PC-3 (cell line): ENCODE results near the gene ANAPC16. TPM values are rescaled to one million over a fixed set of nuclear protein-coding genes. Genes with fewer than 3 reads are reported as not detected.

ENCODE experiments used
- ATAC-seq: fragments of 200-7000 bp; cut with Tn5 transposase; 2 replicates; pipeline ENCODE4 v1.9.1; 2020; ENCODE audit warnings: mild to moderate bottlenecking, moderate library complexity
- BruUV-seq: library from RNA; stranded (reverse); fragments of 400-500 nt; replicated peaks from 2 replicates; lab custom pipeline; 2021; lab: Mats Ljungman, UMichigan
- CTCF ChIA-PET: fragments of 300-600 bp; sonication (Branson Sonifier 250); formaldehyde crosslinking; loops from one replicate; lab custom pipeline; 2022; ENCODE audit warnings: antibody characterized with exemption; lab: Charles Lee
- POLR2A ChIA-PET: fragments of 300-600 bp; sonication (Branson Sonifier 250); formaldehyde crosslinking; loops from one replicate; lab custom pipeline; 2022; ENCODE audit warnings: antibody characterized with exemption; ENCODE audit not compliant: unreplicated experiment; lab: Charles Lee
- DNase-seq: peaks from one replicate; pipeline ENCODE4 v3.0.0-alpha.2; 2015
- H2AFZ ChIP-seq: fragments of 300-600 bp; sonication (generic); 2 replicates; pipeline ENCODE4 v1.6.0; 2016; ENCODE audit warnings: antibody characterized with exemption, low read length
- H3F3A ChIP-seq: fragments of 300-600 bp; sonication (generic); one replicate; pipeline ENCODE4 v1.6.0; 2017; ENCODE audit warnings: antibody characterized with exemption, low read length, control low read depth, mild to moderate bottlenecking; ENCODE audit not compliant: unreplicated experiment
- H3K27ac ChIP-seq: fragments of 300-600 bp; sonication (generic); 2 replicates; pipeline ENCODE4 v1.5.1; 2016; ENCODE audit warnings: mild to moderate bottlenecking, low read length
- H3K27me3 ChIP-seq: fragments of 300-600 bp; sonication (generic); 2 replicates; pipeline ENCODE4 v1.6.1; 2016; ENCODE audit warnings: low read length, mixed read lengths
- H3K36me3 ChIP-seq: fragments of 300-600 bp; sonication (generic); 2 replicates; pipeline ENCODE4 v1.6.1; 2016; ENCODE audit warnings: low read depth, mixed run types, low read length, mixed read lengths
- H3K4me1 ChIP-seq: fragments of 300-600 bp; sonication (generic); 2 replicates; pipeline ENCODE4 v1.5.1; 2016; ENCODE audit warnings: low read length; ENCODE audit not compliant: insufficient read depth
- H3K4me2 ChIP-seq: fragments of 300-600 bp; sonication (generic); 2 replicates; pipeline ENCODE4 v1.6.0; 2016; ENCODE audit warnings: low read length
- H3K4me3 ChIP-seq: fragments of 300-600 bp; sonication (generic); 2 replicates; pipeline ENCODE4 v1.5.1; 2016; ENCODE audit warnings: mild to moderate bottlenecking, low read length, mixed read lengths
- H3K79me2 ChIP-seq: fragments of 300-600 bp; sonication (generic); 2 replicates; pipeline ENCODE4 v1.6.1; 2017; ENCODE audit warnings: low read length, mixed read lengths
- H3K9ac ChIP-seq: fragments of 300-600 bp; sonication (generic); 2 replicates; pipeline ENCODE4 v1.6.0; 2016; ENCODE audit warnings: mild to moderate bottlenecking, low read length
- H3K9me2 ChIP-seq: fragments of 300-600 bp; sonication (generic); replicated peaks from 2 replicates; pipeline ENCODE4 v1.6.1; 2016; ENCODE audit warnings: mixed run types, low read length, mixed read lengths
- H3K9me3 ChIP-seq: fragments of 300-600 bp; sonication (generic); 2 replicates; pipeline ENCODE4 v1.6.1; 2016; ENCODE audit warnings: low read length, mixed read lengths
- H4K20me1 ChIP-seq: fragments of 300-600 bp; sonication (generic); 2 replicates; pipeline ENCODE4 v1.6.1; 2016; ENCODE audit warnings: low read length, mixed read lengths
- CTCF ChIP-seq: fragments of 300-600 bp; sonication (generic); conservative IDR thresholded peaks from 2 replicates; pipeline ENCODE4 v1.5.1; 2017; ENCODE audit warnings: antibody characterized with exemption, low read depth, mild to moderate bottlenecking, low read length
- EZH2 ChIP-seq: fragments of 300-600 bp; sonication (generic); IDR thresholded peaks from one replicate; pipeline ENCODE4 v1.6.1; 2017; ENCODE audit warnings: antibody characterized with exemption, mild to moderate bottlenecking, low read length; ENCODE audit not compliant: unreplicated experiment
- EZH2phosphoT487 ChIP-seq: fragments of 300-600 bp; sonication (generic); IDR thresholded peaks from 2 replicates; pipeline ENCODE4 v1.6.1; 2018; ENCODE audit warnings: mild to moderate bottlenecking, antibody characterized with exemption, low read length, borderline replicate concordance
- intact Hi-C: fragments of 100-400 bp; cut with micrococcal nuclease; formaldehyde crosslinking; loops from 2 replicates; pipeline ENCODE4 v1.9.0; 2023
- total RNA-seq: library from RNA; depleted of rRNA; stranded (reverse); fragments of >200 nt; gene quantifications from 2 replicates; pipeline ENCODE4 v1.2.3, GENCODE V29; 2014

ANAPC16 gene
- total RNA-seq, 1 experiment from 2014 or later: 23.9 TPM

DNA sequence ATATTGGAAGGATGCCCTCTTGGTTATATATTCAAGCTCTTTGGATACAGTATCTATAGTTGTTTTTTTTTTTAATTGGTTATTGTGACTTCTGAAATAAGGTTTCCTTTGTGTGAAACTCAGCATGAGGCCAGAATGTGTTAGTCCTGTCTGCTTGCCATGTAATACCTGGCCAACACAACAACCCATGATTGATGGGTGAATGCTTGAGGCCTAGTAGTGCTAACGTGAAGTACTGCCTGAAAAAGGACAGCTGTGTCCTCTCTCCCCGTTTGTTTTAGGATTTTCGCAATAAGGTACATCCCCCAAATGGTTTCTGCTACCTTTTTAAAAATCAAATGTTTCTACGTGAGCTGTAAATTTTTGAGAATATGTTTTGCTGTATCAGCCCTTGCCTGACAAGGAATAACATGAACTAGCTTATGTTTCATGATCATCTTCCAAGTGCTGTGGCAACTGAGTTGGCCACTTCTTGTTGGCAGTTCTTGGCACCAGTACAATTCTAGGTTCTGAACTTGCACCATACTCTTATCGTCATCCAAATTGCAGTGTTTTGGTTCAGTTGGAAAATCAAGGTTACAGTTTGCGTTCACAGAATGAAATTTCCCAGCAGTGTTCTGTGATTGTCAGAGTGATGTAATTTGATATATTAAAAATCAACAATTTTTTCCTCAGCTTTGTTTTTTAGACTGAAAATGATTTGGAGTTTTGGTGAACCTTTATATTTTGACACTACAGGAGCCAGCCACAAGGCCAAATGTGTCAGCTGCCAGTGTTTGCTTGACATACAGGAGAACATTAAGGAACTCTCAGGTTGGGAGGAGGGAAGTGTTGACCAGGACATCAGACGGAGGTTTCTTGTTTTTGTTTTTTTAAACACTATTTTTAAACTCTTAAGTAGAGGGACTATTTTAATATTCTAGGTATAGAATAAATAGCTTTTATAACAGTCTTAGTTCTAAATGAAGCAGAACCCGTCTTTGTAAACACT lies 13.7 kb downstream of the ANAPC16 start:
- H3K4me2 ChIP-seq: no peak overlapping the region
- H3F3A ChIP-seq: no peaks in the 10 kb centered on the region
- H4K20me1 ChIP-seq: no peaks in the 10 kb centered on the region
- no peak overlapping the region for H3K9ac ChIP-seq
- H3K27ac ChIP-seq: no peak overlapping the region
- H3K79me2 ChIP-seq: peaks cover 5% of the 10 kb centered on the region; the same call in 1 of the 2 replicates
- ChIA-PET POLR2A (no interaction called here), CTCF (no interaction called here)
- DNase-seq (no peak), ATAC-seq (no peak)
- intact Hi-C loops: no loop called here
- no peaks in the 10 kb centered on the region for H3K9me3 ChIP-seq
- no peaks in the 10 kb centered on the region for H3K4me1 ChIP-seq
- peaks cover 3% of the 10 kb centered on the region; the same call in 1 of the 2 replicates for H3K36me3 ChIP-seq
- H3K27me3 ChIP-seq: no peaks in the 10 kb centered on the region
- no peak for TF ChIP-seq EZH2phosphoT487
- no peak for TF ChIP-seq CTCF
- TF ChIP-seq EZH2: no peak
- no peaks in the 10 kb centered on the region for H3K9me2 ChIP-seq
- no TSS peak for BruUV-seq
- H2AFZ ChIP-seq: no peak overlapping the region
- H3K4me3 ChIP-seq: no peak overlapping the region

DNA sequence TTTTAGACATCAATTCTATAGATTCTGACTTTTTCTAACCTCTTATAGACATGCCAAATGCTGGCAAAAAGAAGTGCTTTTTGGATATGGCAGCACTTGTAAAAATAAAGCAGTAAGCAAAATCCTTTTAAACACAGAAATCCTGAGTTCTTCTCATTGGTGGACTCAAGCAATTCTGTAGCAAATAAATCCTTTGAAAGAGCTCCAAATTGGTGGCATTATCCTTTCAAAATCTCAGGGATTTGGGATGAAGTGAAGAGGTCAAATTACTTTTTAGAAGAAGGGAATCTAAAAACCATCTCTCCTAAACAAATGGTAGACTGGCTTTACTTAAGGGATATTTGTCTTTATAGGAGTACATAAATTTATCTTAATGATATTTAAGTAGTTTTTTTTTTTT lies 17.8 kb downstream of the ANAPC16 start:
- ChIA-PET POLR2A (no interaction called here), CTCF (no interaction called here)
- ATAC-seq (no peak), DNase-seq (no peak)
- no peaks in the 10 kb centered on the region for H3K9me2 ChIP-seq
- H3K4me1 ChIP-seq: no peaks in the 10 kb centered on the region
- H3K79me2 ChIP-seq: peaks cover 5% of the 10 kb centered on the region; the same call in 1 of the 2 replicates
- no peaks in the 10 kb centered on the region for H3F3A ChIP-seq
- H3K4me2 ChIP-seq: no peak overlapping the region
- no peak overlapping the region for H2AFZ ChIP-seq
- TF ChIP-seq EZH2 (no peak), CTCF (no peak), EZH2phosphoT487 (no peak)
- intact Hi-C loops: no loop called here
- H3K4me3 ChIP-seq: no peak overlapping the region
- H3K27me3 ChIP-seq: no peaks in the 10 kb centered on the region
- no TSS peak for BruUV-seq
- H4K20me1 ChIP-seq: no peaks in the 10 kb centered on the region
- no peak overlapping the region for H3K27ac ChIP-seq
- no peaks in the 10 kb centered on the region for H3K9me3 ChIP-seq
- H3K36me3 ChIP-seq: peaks cover 9% of the 10 kb centered on the region; the same call in 1 of the 2 replicates
- no peak overlapping the region for H3K9ac ChIP-seq
